ENCODE results near the gene INPP5J. TPM values are rescaled to one million over a fixed set of nuclear protein-coding genes. Genes with fewer than 3 reads are reported as not detected.

INPP5J gene
- total RNA-seq, 1 experiment from 2014 or later: 3.1 TPM

- Histone ChIP-seq H3K9me3 (ENCODE audit: low read length) (no peaks in the 10 kb centered on the region), H2AFZ (ENCODE audit: low read length) (no peak overlapping the region), H3K9ac (ENCODE audit: low read length) (no peak overlapping the region), H3K27ac (ENCODE audit: low read length) (no peak overlapping the region), H3K36me3 (ENCODE audit: low read depth, low read length) (peaks cover 23% of the 10 kb centered on the region; the same call in 1 of the 2 replicates), H3K4me1 (ENCODE audit: insufficient read depth, low read length) (no peaks in the 10 kb centered on the region), H3K9me2 (replicated peaks; ENCODE audit: low read length) (no peaks in the 10 kb centered on the region), H3K79me2 (ENCODE audit: low read length) (no peaks in the 10 kb centered on the region), H4K20me1 (ENCODE audit: low read length) (no peaks in the 10 kb centered on the region), H3F3A (ENCODE audit: low read length, unreplicated experiment) (no peaks in the 10 kb centered on the region), H3K4me3 (ENCODE audit: low read length) (no peak overlapping the region), H3K27me3 (ENCODE audit: low read length) (no peaks in the 10 kb centered on the region), H3K4me2 (ENCODE audit: low read length) (no peak overlapping the region)
- TF ChIP-seq EZH2 (IDR thresholded peaks at IDR 0.05; ENCODE audit: low read length, unreplicated experiment): no peak
- no peak for TF ChIP-seq CTCF (conservative IDR thresholded peaks at IDR 0.05; ENCODE audit: low read depth, low read length)
- TF ChIP-seq EZH2phosphoT487 (IDR thresholded peaks at IDR 0.05; ENCODE audit: borderline replicate concordance, low read length): no peak
- DNase-seq (no peak), ATAC-seq (no peak)
- intact Hi-C loops (cut with micrococcal nuclease): no loop called here
- ChIA-PET CTCF (no interaction called here), POLR2A (ENCODE audit: unreplicated experiment) (no interaction called here)
- BruUV-seq (replicated peaks): no TSS peak
These were observed 22.7 kb upstream of the INPP5J start for GRCh38 chr22:31099841-31100761.

DNA sequence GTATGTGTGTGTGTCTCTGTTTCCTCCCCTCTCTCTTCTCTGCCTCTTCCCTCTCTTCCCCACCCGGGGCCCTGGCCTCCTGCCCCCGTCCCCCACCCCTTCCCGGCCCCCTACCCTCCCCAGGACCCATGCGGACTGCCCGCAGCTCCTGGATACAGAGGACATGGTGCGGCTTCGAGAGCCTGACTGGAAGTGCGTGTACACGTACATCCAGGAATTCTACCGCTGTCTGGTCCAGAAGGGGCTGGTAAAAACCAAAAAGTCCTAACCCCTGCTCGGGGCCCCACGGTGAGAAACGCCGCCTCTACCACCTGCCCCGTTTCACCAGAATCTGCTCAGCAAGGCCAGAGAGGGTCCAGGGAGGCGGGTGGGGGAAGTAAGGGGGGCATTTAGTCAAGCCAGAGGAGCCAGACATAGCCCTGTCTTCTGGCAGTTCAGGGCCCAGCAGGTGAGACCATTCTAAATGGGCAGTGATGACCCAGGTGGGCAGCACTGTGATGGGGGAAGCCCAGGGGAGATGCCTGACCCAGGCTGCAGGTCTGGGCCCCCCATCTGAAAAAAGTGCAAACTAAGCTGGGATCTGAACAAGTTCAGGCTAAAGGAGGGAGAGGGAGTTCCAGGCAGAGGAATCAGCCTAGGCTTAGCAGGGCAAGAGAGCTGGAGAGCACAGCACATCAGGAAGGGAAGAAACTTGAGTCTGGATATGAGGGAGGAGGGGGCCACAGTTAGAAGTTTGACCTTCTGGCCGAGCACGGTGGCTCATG lies 21.8 kb upstream of the INPP5J start:
- ChIA-PET POLR2A (ENCODE audit: unreplicated experiment) (no interaction called here), CTCF (no interaction called here)
- TF ChIP-seq CTCF (conservative IDR thresholded peaks at IDR 0.05; ENCODE audit: low read depth, low read length): no peak
- TF ChIP-seq EZH2 (IDR thresholded peaks at IDR 0.05; ENCODE audit: low read length, unreplicated experiment): no peak
- no peak for TF ChIP-seq EZH2phosphoT487 (IDR thresholded peaks at IDR 0.05; ENCODE audit: borderline replicate concordance, low read length)
- Histone ChIP-seq H3F3A (ENCODE audit: low read length, unreplicated experiment) (no peaks in the 10 kb centered on the region), H3K9me2 (replicated peaks; ENCODE audit: low read length) (no peaks in the 10 kb centered on the region), H3K27ac (ENCODE audit: low read length) (no peak overlapping the region), H3K36me3 (ENCODE audit: low read depth, low read length) (peaks cover 21% of the 10 kb centered on the region; the same call in 1 of the 2 replicates), H2AFZ (ENCODE audit: low read length) (no peak overlapping the region), H3K9ac (ENCODE audit: low read length) (no peak overlapping the region), H3K4me1 (ENCODE audit: insufficient read depth, low read length) (no peaks in the 10 kb centered on the region), H3K4me2 (ENCODE audit: low read length) (no peak overlapping the region), H3K79me2 (ENCODE audit: low read length) (no peaks in the 10 kb centered on the region), H3K9me3 (ENCODE audit: low read length) (no peaks in the 10 kb centered on the region), H3K4me3 (ENCODE audit: low read length) (no peak overlapping the region), H3K27me3 (ENCODE audit: low read length) (no peaks in the 10 kb centered on the region), H4K20me1 (ENCODE audit: low read length) (no peaks in the 10 kb centered on the region)
- ATAC-seq (no peak), DNase-seq (no peak)
- BruUV-seq (replicated peaks): no TSS peak
- intact Hi-C loops (cut with micrococcal nuclease): no loop called here

Measured in PC-3 (cell line).